Measurements from ENCODE around the gene MRPS35.
"Not testable (repeated sequence)": the region's sequence is repeated elsewhere in the genome, so short reads cannot be mapped to it uniquely, and the experiment has no call there.

The MRPS35 gene

GRCh38 chr12:27709932-27710591, 570 bp upstream of the MRPS35 start:
- FAIRE-seq, result no peak

GRCh38 chr12:27711317-27711682, 668 bp downstream of the MRPS35 start:
- no peak for FAIRE-seq

- FAIRE-seq, result no peak
Observed at GRCh38 chr12:27711967-27712366, 1.3 kb downstream of the MRPS35 start.

GRCh38 chr12:27723212-27723611, 12.6 kb downstream of the MRPS35 start:
- FAIRE-seq, result no peak

- peak; percentile 66 for FAIRE-seq
Observed at GRCh38 chr12:27730097-27730588, 19.5 kb downstream of the MRPS35 start.

- peak; percentile 32 for FAIRE-seq
Observed at GRCh38 chr12:27732281-27732680, 21.6 kb downstream of the MRPS35 start.

- FAIRE-seq, result peak; percentile 96
Observed at GRCh38 chr12:27733052-27733656, 22.5 kb downstream of the MRPS35 start.

- FAIRE-seq, result no peak
Observed at GRCh38 chr12:27733791-27734190, 23.2 kb downstream of the MRPS35 start.

- not testable (repeated sequence) for FAIRE-seq
Observed at GRCh38 chr12:27734321-27734720, 23.7 kb downstream of the MRPS35 start.

- no peak for FAIRE-seq
Observed at GRCh38 chr12:27743601-27744000, 33.0 kb downstream of the MRPS35 start.

- FAIRE-seq, result not testable (repeated sequence)
Observed at GRCh38 chr12:27745734-27746133, 35.1 kb downstream of the MRPS35 start.

GRCh38 chr12:27747111-27747820, 36.6 kb downstream of the MRPS35 start:
- no peak for FAIRE-seq

GRCh38 chr12:27751386-27752047, 40.9 kb downstream of the MRPS35 start:
- FAIRE-seq, result no peak

- FAIRE-seq, result no peak
Observed at GRCh38 chr12:27754795-27755194, 44.2 kb downstream of the MRPS35 start.

- no peak for FAIRE-seq
Observed at GRCh38 chr12:27756670-27757195, 46.1 kb downstream of the MRPS35 start.

- no peak for FAIRE-seq
Observed at GRCh38 chr12:27762757-27763156, 52.1 kb downstream of the MRPS35 start.

GRCh38 chr12:27766587-27766986, 56.0 kb downstream of the MRPS35 start:
- FAIRE-seq, result no peak

GRCh38 chr12:27769142-27769673, 58.6 kb downstream of the MRPS35 start:
- no peak for FAIRE-seq

- FAIRE-seq, result no peak
Observed at GRCh38 chr12:27771481-27772327, 61.1 kb downstream of the MRPS35 start.

- FAIRE-seq, result no peak
Observed at GRCh38 chr12:27772328-27773049, 61.9 kb downstream of the MRPS35 start.

GRCh38 chr12:27777141-27777540, 66.5 kb downstream of the MRPS35 start:
- no peak for FAIRE-seq
